CD4-positive, alpha-beta T cell treated with Interferon gamma for 1 hour (primary cell): ENCODE measurements around the gene SNCAIP.

Source experiments
- DNase-seq: peaks from one replicate; pipeline ENCODE4 v3.0.0-alpha.2; 2020

The SNCAIP gene

DNA sequence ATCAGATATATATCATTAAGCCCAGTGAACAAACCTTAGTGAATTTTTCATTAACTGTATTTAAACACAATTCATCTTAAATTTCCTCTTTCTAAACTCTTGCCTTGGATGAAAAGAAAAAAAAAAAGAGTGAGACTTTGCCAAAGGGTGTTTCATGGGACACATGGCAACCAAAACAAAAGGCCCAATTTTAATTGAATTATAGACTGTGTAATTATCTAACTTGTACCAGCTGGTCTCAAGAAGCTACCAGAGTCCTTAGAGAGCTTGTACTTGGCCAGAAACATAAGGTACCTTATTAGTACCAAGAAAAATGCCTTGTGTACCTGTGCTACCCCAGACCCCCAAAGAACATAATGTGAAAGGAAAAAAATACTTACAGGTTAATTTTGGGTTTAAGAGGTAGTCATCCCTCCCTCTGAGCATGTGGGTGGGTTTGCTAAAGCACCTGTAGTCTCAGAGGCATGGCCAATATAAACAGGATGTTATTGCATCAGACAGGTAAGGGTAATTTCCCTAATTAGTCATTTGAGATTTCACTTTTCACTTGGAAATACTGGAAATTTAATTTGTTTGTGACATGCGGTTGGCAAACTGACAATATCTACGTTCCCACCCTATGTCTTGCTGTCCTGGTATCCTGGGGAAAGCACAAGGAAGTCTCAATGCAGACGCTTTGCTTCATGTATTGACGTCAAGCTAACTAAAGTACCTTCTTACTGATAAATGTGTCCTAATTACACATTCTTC lies 90.1 kb downstream of the SNCAIP start:
- DNase-seq = no peak

DNA sequence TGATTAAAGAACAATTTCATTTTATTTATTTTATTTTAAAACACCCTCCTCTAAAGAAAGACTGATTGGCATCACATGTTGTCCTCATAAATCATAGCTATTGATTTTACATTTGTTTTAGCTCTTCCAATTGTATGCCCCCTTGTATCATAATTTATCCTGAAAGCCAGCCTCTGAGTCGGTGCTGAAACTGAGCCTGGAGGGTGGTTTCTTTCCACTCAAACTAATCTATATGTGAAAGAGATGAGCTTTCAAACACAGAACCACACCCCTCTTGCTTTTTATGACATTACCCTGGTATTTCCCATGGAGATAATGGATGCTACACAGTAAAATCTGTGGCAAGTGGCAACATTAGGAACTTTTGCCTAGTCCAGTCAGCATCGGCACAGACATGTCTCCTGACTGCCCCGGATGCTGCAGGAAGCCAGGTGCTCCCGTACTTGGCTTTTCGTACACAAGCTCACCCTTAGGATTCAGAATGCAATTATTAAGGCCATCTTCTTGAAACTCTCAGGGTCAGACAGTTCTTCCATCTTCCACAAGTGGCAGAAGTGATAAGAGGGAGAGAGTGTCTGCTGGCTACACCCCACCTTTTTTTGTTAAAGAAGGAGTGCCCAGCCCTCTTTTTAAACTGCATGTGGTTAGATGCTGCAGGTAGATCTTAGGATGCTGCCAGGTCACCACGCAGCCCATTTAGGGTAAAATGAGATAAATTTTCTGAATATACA lies 91.1 kb downstream of the SNCAIP start:
- DNase-seq = no peak

DNA sequence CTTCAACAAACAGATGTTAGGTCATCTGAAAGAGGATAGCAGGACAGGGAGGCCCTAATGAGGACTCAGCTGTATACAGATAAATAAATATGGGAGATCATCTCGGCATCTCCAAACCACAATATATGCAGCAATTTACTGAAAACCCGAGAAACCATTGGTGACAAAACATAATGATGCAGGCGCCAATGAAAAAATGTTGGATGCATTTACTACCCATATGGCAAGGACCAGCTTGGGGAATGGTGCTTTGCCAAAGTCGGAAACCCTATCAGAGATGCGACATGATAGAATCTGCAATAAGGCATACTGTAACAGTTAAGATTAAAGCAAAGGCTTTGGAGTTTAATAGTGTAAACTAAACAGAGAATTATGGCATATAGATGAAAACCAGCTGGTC lies 92.0 kb downstream of the SNCAIP start:
- DNase-seq = no peak

DNA sequence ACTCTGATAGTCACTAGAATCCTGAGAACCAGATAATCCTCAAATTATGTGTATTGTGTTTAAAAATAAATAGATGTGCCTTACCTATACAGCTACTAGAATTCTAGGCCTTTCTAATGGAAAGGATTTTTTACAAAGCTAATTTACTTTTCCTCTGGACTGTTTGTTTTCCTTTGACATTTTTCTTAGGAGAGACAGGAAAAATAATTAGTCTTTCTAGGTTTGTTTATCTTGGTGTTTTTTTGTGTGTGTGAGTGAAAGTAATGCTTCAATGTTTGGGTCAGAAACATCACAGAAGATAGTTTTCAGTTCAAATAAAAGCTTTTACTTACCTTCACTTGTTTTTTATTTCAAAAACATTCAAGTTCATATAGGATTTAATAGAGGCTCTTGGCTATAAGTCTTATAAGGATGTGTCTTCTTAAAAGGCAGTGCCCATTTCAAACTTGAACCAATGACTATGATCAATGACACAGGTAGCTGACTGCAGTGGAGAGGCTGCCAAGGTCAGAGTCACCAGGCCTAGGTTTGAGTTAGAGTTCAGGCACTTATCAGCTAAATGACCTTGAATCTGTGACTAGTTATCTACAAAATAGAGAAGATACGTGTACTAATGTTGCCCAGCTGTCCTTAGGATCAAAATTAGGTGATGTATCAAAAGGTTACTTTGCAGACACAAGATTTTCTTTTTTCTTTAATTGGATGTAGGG lies 92.8 kb downstream of the SNCAIP start:
- no peak for DNase-seq

DNA sequence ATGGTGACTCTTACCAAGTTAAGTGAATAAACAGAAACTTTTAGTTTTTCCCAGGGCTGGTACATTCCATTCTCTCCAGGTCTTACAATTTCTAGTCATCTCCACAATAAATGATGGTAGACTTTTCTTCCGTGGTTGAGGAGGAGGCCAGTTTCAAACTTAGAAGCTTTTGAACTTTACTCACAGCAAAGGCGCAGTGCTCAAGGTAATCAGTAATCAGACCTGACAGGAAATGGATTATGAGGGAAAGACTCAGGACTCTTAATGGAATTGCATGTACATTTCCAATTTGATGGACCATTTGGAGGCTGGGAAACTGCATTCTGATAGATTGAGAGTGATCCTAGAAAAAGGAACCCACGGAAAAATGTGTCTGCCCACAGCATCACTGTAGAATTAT lies 93.7 kb downstream of the SNCAIP start:
- no peak for DNase-seq

DNA sequence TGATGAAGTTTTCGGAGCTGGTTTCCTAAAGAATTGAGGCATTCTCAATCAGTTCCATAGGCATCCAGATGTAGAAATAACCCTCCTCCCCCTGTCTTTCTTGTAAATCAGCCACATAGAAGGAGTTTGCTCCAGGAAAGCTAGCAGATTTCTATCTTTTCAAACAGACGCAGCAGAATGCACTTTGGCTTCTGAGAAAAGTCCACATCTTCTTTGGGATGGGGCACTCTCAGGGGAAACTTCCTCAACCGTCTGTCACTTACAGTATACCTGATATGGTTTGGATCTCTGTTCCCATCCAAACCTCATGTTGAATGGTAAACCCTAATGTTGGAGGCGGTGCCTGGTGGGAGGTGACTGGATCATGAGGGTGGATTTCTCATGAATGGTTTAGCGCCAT lies 94.1 kb downstream of the SNCAIP start:
- no peak for DNase-seq

DNA sequence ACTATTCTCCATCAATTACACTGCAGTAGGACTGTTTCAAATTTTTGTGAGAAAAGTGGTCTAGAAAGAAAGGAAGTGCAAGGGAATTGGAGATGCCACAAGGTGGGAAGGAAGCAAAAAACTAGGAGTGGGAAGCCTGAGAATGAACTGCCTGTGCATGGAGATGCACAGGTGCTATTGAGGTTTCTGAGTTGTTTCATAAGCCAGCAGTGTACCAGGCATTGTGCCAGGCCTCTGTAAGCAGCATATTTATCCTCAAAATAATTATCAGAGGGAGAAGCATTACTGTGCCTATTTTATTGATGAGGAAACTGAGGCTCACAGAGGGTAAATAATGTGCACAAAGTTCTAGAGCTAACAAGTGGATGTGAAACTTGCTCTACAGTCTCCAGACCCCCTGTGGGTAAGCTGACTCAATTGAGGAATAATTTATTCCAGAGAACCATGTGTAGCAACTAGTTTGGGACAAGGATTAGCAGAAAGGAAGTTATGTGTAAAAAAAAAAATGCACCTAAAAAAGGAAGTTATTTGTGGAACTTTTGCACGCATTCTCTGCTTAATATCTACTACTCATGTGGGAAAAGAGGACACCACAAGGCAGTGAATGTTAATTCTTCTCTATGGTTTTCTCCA lies 96.7 kb downstream of the SNCAIP start:
- no peak for DNase-seq

DNA sequence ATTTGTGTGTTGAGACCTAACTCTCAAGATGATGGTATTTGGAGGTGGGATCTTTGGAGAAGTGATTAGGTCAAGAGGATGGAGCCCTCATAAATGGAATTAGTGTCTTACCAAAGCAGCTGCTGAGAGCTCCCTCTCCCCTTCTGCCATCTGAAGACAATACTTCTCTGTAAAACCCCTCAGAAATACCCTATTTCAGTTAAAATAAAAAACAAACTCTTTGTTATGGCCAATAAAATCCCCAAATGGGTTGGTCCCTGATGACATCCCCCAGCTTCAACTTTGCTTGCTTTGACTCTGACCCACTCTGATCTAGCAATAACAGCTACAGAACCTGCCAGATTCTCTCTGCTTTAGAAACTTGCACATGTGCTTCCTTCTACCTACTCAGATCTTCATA lies 100.9 kb downstream of the SNCAIP start:
- no peak for DNase-seq

DNA sequence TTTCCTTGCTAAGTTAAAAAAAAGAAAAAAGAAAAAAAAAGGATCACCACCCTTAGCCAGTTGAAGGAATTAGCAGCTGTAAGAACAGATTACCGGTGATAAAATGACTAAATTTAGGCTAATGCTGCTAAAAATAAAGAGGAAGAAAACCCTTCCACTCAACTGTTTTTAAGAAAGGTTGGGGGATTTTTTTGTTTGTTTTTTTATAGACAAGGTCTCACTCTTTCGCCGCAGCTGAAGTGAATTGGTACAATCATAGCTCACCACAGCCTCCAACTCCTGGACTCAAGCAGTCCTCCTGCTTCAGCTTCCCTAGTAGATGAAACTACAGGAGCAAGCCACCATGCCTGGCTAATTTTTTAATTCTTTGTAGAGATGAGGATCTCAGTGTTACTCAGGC lies 101.7 kb downstream of the SNCAIP start:
- DNase-seq = no peak

DNA sequence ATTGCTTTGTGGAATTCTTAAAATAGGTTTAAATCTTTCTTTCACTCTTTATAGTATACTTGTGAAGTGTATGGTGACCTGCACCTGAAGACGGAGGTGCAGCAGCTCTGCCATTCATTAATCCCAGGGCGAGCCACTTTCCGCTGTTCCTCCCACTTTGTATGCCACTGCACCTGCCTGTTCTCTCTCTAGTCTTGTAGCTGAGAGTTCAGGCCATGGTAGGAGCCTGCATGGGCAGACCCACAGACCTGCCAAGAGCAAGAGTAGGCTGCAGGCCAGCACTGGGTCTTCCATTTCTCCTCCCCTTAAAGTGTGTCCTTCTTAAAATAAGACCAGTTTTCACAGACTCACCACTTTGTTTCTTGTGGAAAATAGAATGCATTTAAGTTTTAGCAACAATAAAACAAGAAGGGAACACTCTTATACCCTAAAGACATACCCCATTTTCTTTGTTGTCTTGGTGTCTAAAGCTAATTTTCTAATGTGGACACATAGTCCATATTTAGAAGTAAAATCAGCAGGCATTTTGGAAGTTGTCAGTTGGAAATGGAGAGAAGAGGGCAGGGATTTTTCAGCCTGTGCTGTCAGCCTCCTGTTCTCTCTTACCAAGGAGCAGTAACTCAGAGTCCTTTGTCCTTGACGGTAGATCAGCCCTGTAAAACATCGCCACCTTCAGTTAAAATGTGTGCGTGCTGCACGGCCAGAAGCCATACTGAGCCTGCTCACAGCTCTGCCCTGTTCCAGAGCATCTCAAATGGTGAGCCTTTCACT lies 103.2 kb downstream of the SNCAIP start:
- DNase-seq = no peak

DNA sequence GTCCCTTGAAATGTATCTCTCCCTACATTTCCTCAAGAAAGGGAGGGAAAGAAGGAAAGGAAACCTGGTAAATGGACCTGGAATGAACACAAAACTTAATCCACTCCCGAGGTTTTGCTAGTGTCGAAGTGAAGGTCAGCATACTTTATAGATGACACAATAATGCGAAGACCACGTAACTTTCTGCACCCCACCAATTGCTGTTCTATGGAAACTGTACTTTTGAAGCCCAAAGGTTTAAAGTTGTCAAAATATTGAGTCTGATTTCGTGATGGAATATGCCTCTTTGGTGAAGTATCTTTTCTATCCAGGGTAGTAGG lies 103.7 kb downstream of the SNCAIP start:
- DNase-seq = no peak

DNA sequence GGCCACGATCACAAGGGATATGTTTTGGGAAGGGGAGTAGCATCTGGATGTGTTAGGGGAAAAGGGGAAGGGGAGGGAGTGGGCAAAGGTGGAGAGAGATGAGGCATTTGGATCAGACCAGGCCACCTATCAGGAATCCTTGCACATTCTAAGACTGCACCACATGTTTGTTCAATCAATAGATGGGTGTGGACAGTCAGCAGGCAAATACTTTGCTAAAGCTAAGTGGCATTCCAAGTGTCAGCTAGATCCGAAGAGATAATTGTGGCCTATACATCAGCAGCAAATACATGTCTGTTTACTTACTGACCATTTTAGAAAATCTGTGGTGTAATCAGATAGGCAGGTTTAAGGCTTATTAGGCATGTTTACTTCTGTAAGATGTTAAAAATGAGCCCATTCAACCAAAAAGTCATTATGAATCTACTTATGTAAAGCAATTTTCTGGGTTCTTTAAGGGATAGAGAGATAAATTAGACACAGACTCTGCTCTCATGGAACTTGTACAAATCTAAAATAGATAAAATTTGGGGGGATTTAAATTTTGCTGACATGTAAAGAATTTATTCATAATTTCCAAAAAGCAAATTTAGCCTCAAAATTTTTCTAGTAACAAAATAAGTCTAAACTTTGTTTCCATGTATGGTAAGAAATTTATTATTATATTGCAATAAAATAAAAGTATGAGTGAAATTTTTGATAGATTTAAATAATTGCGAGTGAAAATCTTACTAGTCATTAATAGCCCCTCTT lies 107.3 kb downstream of the SNCAIP start:
- no peak for DNase-seq

DNA sequence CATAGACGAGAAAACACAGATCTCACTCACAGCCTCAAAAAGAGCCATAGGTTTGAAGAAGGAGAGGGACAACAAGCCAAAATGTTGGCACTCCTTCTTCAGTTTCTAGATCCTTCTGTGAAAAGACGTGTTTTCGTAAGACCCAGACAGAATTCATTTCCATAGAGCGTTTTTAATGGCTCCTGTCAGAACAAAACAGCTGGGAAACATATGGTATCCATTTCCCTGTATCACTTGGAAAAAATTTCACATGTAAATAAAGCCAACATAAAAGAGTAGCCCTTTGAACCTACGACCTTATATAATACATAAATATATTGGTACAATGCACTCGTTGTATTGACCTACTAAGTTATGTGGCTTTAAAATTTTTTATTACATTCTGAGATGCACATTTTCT lies 108.1 kb downstream of the SNCAIP start:
- DNase-seq = no peak

DNA sequence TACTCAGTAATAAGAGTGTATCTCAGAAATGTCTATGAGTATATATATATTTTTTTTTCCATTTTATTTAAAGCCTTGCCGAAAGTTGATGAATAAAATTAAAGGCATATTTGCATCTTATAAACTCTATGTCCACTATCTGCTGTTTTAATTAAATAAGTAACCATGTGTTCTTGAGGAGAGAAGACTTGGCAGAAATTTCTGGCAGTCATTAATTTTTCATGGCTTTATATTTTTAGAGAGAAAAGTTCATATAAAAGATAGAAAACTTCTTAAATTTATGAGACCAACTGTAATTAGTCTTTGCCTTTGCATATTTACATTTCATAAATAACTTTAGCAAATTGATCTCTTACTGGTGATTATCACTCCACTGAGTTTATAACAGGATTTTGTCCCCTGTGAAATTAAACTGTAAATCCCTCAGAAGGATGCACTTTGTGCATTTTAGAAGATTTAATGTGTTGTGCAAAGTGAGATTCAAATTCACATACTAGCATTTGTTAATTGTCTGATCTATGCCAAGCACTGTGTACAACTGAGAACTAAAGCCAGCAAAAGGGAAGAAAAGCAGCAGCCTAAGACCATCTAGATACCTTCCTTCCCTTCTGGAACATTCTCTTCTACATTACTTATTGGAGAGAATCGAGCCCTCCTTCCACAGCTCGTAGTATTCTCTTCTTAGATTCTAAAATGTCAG lies 108.7 kb downstream of the SNCAIP start:
- no peak for DNase-seq

DNA sequence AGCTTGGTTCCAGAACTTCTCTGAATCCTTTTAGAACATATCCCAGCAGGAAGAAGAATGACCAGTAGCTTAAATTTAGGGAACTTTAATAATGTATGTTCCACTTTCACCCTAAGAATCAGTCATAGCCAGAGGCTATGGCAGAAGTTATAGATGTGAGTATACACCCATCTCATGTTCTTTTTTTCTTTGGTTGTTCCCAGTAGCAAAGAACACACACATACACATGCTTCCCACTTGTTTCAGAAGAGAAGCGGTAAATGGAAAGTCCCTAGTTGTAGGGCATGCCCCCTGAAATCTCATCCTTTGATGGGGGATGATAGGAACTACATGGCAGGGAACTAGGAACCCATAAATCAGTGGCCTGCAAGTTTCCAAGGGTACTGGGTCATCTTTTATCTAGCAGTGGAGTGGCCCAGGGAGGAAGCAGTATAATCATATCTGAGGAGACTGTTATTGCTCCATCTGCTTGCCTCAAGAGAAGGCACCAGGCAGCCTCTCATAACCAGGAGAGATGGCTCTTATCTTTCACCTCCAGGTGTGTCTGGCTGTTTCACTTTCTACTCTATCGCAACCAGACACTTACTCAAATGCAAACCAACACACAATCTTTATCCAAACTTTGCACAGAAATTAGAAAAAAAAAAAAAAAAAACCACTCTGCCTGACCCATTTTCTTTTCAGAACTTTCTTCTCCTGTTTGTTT lies 109.5 kb downstream of the SNCAIP start:
- no peak for DNase-seq

DNA sequence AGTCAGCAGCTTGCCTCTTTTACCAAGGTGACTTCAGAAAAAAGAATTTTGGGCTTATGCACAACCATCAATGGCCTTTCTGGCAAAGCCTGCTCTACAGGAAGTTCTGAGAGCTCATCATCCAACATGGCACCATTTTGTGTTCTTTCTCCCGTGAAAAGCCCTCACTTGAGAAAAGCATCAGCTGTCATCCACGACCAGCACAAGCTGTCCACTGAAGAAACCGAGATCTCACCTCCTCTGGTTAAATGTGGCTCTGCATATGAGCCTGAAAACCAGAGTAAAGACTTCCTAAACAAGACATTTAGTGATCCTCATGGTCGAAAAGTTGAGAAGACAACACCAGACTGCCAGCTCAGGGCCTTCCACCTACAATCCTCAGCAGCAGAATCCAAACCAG lies 111.2 kb downstream of the SNCAIP start:
- DNase-seq = no peak

DNA sequence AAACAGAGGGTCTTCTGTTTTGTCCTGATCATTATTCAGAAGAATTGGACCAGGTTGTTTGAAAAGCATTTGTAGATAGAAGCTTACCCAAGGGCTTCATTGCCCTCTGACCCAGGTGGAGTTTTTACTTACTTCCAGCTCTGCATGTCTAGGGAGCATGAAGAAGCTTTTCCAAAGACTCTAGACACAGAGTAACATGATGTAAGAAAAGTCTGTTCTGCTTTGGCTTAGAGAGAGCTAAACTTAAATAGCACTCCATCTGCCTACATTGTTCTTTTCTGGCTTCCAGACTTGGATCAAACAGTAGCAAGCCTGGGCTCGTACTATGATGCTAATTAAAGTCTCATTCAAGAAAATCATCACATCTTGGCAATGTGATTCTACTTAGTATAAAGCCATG lies 112.1 kb downstream of the SNCAIP start:
- no peak for DNase-seq

DNA sequence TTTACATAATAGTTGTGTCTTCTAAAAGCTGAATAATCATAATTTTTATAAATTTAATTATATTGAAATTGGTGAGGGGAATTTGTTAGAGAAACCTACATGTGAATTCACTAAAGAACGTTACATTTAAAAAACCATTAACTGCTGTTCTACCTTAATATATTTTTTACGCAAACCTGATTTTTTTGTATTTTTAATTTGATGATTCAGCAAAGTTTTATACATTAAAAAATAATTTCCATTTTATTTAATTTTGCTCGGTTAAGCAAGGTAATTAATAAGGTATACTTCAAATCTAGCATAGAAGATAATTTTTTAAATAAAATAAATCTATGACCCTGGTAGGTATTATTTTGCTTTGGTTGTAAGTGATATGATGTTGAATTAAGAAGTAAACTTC lies 114.3 kb downstream of the SNCAIP start:
- no peak for DNase-seq

DNA sequence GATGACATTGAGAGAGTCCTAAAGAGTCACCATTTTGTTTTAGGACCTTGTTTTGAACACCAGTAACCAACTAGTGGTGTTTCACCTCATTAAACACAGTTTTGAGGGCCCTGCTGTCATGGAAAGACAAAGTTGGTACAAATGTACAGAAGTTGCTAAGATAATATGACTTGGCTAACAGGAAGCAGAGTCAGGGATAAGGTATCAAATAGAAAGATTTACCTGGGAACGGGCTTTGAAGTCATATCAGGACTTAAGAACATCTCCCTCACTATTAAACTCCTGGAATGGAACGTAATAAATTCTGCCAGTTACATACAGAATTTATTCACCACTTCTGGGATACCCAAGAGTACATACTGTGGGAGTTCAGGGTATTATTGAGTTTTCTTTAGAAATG lies 115.6 kb downstream of the SNCAIP start:
- DNase-seq = no peak

DNA sequence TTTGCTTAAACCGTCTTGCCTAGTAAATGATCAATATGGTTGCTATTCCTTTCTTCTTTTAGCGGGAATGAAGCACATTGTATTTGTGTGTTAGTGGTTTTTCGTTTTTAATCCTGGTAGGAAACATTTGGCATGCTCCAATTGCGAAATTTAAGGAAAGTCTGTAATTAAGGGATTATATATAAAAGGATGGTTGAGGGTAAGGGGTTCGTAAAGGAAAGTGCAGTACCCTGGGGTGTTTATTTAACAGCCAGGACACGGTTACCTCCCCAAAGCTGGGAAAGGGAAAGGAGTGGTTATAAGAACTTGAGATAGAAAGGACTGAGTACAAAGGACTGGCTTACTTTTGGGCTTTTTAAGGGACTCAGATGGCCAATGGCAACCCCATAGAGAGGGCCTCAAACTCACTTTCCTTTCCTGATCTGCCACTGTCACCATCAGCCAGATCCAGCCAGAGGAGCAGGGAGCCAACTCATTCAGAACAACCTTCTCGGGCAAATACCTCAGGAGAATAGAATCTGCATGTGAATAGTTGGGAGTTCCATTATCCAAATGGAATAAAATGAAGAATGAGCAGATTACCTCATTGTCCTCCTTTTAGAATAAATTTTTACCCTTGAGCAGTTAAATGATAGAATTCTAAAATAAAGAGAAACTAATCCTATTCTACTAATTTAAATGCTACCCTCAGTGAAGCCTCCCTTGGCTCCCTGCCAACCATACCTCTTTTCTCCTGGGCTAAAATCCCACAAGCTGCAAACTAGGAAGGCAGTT lies 117.7 kb downstream of the SNCAIP start:
- DNase-seq = no peak
